Stimulated activated naive CD8-positive, alpha-beta T cell treated with anti-CD3 and anti-CD28 coated beads, Interleukin-15, Interleukin-2, amounts not matched to agents 100 ng/mL and 50 ng/mL, for 24 hours (primary cell): ENCODE measurements around the gene USP46.

Experiments used
- H3K27ac Mint-ChIP-seq: one replicate; pipeline ENCODE4 v1.8.0; 2021; ENCODE audit warnings: mild to moderate bottlenecking, mixed read lengths
- H3K27me3 Mint-ChIP-seq: one replicate; pipeline ENCODE4 v1.8.0; 2021; ENCODE audit warnings: mixed read lengths
- H3K36me3 Mint-ChIP-seq: one replicate; pipeline ENCODE4 v1.8.0; 2021; ENCODE audit warnings: low read depth, mixed read lengths
- H3K4me1 Mint-ChIP-seq: one replicate; pipeline ENCODE4 v1.8.0; 2021; ENCODE audit warnings: low read depth, mixed read lengths
- H3K4me3 Mint-ChIP-seq: one replicate; pipeline ENCODE4 v1.8.0; 2021; ENCODE audit warnings: mild to moderate bottlenecking, mixed read lengths
- H3K9me3 Mint-ChIP-seq: one replicate; pipeline ENCODE4 v1.8.0; 2021; ENCODE audit warnings: mixed read lengths

The USP46 gene

GRCh38 chr4:52641854-52642563 lies 17.1 kb downstream of the USP46 start:
- Mint-ChIP-seq H3K9me3 (no peaks in the 10 kb centered on the region), H3K27ac (no peak overlapping the region), H3K4me1 (peaks cover 26% of the 10 kb centered on the region), H3K27me3 (no peaks in the 10 kb centered on the region), H3K4me3 (no peak overlapping the region), H3K36me3 (no peaks in the 10 kb centered on the region)

- H3K4me3 Mint-ChIP-seq, result no peak overlapping the region
- H3K4me1 Mint-ChIP-seq, result peaks cover 27% of the 10 kb centered on the region
- H3K27ac Mint-ChIP-seq, result no peak overlapping the region
- no peaks in the 10 kb centered on the region for H3K36me3 Mint-ChIP-seq
- H3K27me3 Mint-ChIP-seq, result no peaks in the 10 kb centered on the region
- H3K9me3 Mint-ChIP-seq, result no peaks in the 10 kb centered on the region
Measured at GRCh38 chr4:52640808-52641565, 18.1 kb downstream of the USP46 start.

GRCh38 chr4:52638717-52639116 lies 20.4 kb downstream of the USP46 start:
- H3K9me3 Mint-ChIP-seq, result no peaks in the 10 kb centered on the region
- no peak overlapping the region for H3K27ac Mint-ChIP-seq
- no peaks in the 10 kb centered on the region for H3K27me3 Mint-ChIP-seq
- H3K4me3 Mint-ChIP-seq, result no peak overlapping the region
- peaks cover 35% of the 10 kb centered on the region for H3K4me1 Mint-ChIP-seq
- no peaks in the 10 kb centered on the region for H3K36me3 Mint-ChIP-seq

- H3K27me3 Mint-ChIP-seq, result no peaks in the 10 kb centered on the region
- H3K27ac Mint-ChIP-seq, result no peak overlapping the region
- no peaks in the 10 kb centered on the region for H3K9me3 Mint-ChIP-seq
- no peak overlapping the region for H3K4me3 Mint-ChIP-seq
- H3K36me3 Mint-ChIP-seq, result no peaks in the 10 kb centered on the region
- H3K4me1 Mint-ChIP-seq, result peaks cover 31% of the 10 kb centered on the region
Measured at GRCh38 chr4:52637116-52637515, 22.0 kb downstream of the USP46 start.

GRCh38 chr4:52635560-52635959 lies 23.5 kb downstream of the USP46 start:
- Mint-ChIP-seq H3K36me3 (no peaks in the 10 kb centered on the region), H3K27me3 (no peaks in the 10 kb centered on the region), H3K9me3 (no peaks in the 10 kb centered on the region), H3K4me1 (peaks cover 19% of the 10 kb centered on the region), H3K27ac (no peak overlapping the region), H3K4me3 (no peak overlapping the region)

DNA sequence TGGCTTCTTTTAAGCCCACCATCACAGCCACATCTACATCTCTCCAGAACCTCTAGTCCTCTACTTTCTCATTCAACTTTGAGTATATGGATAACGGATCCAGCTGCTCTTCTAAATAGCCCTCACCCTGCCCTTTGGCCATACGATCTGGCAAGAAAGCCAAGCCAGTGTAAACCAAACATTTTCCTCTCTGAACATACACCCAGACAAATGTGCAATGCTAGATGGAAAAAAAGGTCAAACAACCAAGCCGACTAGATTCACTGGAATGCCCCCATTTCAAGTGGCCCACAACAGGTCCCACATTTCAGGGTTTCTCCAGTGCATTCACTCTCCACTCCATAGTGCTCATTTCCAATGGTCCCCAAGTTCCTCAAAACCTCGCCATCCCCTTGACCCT lies 24.0 kb downstream of the USP46 start:
- H3K4me1 Mint-ChIP-seq, result peaks cover 19% of the 10 kb centered on the region
- H3K27me3 Mint-ChIP-seq, result no peaks in the 10 kb centered on the region
- H3K36me3 Mint-ChIP-seq, result no peaks in the 10 kb centered on the region
- H3K9me3 Mint-ChIP-seq, result no peaks in the 10 kb centered on the region
- H3K4me3 Mint-ChIP-seq, result no peak overlapping the region
- H3K27ac Mint-ChIP-seq, result no peak overlapping the region

- peaks cover 17% of the 10 kb centered on the region for H3K4me1 Mint-ChIP-seq
- H3K4me3 Mint-ChIP-seq, result no peak overlapping the region
- no peak overlapping the region for H3K27ac Mint-ChIP-seq
- H3K27me3 Mint-ChIP-seq, result no peaks in the 10 kb centered on the region
- H3K9me3 Mint-ChIP-seq, result no peaks in the 10 kb centered on the region
- no peaks in the 10 kb centered on the region for H3K36me3 Mint-ChIP-seq
Measured at GRCh38 chr4:52633846-52634245, 25.3 kb downstream of the USP46 start.

DNA sequence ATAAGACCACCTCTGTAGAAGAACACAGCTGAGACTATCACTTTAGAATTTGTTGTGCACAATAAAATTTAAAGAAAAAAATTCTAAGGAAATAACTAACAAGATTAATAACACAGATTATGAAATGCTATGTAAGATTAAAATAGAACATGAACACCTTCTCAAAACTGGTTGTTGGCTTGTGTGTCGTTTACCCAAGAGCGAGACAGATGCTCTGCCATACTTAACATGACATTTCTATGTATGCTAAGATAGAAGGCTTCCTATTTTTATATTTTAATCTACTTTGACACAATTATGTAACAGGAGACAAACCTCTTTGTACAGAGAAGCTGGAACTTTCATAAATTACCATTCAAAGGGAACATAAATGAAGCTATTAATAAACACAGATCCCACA lies 30.1 kb downstream of the USP46 start:
- no peak overlapping the region for H3K27ac Mint-ChIP-seq
- H3K9me3 Mint-ChIP-seq, result no peaks in the 10 kb centered on the region
- H3K4me1 Mint-ChIP-seq, result no peaks in the 10 kb centered on the region
- no peaks in the 10 kb centered on the region for H3K27me3 Mint-ChIP-seq
- H3K4me3 Mint-ChIP-seq, result no peak overlapping the region
- H3K36me3 Mint-ChIP-seq, result peaks cover 10% of the 10 kb centered on the region

DNA sequence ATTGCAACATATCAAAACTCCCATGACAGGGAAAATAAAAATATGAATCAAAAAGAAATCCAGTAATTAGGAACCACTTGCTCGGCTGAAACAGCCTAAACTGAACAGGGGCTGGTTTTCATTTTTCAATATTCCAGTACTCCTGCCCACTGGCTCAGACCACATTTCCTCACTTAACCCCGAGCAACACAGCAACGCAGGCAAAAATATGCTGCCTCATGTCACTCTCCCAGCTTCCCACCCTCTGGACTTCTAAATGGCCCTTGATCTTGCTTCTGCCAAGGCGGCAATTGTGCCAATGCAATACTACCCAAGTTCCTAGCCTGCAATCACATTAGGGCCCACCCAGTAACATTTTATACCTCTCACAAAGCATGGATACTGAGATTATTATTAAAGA lies 30.6 kb downstream of the USP46 start:
- H3K27ac Mint-ChIP-seq, result no peak overlapping the region
- no peak overlapping the region for H3K4me3 Mint-ChIP-seq
- no peaks in the 10 kb centered on the region for H3K4me1 Mint-ChIP-seq
- peaks cover 10% of the 10 kb centered on the region for H3K36me3 Mint-ChIP-seq
- no peaks in the 10 kb centered on the region for H3K9me3 Mint-ChIP-seq
- H3K27me3 Mint-ChIP-seq, result no peaks in the 10 kb centered on the region

DNA sequence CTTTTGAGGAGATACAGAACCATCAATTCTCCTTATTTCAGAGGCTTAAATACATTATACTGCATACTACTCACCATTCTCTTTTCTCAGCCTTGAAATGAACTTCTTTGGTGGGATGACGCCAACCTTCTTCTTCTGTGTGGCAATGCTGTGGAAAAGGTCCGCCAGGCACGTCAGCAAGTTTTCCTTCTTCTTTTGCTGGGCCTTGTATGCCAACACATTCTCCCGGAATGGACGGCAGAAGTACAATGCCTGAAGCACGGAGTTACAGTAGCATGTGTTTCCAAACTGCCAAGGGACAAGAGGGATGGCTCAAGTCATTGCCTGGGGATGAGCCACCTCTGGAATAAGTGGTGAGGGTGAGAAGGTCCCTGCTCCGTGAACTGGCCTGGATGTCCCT lies 31.2 kb downstream of the USP46 start:
- no peak overlapping the region for H3K27ac Mint-ChIP-seq
- no peak overlapping the region for H3K4me3 Mint-ChIP-seq
- peaks cover 12% of the 10 kb centered on the region for H3K36me3 Mint-ChIP-seq
- no peaks in the 10 kb centered on the region for H3K4me1 Mint-ChIP-seq
- no peaks in the 10 kb centered on the region for H3K9me3 Mint-ChIP-seq
- H3K27me3 Mint-ChIP-seq, result no peaks in the 10 kb centered on the region

DNA sequence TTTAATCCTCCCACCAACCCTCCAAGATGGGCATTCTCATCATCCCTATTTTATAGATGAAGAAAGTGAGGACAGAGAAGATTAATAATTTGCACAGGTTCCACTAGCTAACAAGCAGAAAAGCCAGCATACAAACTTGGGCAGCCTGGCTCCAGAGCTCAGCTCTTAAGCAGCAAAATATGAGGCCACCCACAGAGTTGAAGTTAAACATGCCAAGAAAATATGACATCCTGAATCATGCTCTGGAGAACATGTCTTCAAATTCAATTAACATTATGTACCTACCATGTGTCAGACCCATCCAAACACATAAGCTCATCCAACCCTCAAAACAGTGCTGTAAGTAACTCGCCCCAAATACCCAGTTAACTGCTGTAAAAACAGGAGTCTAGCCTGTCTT lies 33.9 kb downstream of the USP46 start:
- Mint-ChIP-seq H3K27me3 (no peaks in the 10 kb centered on the region), H3K4me1 (no peaks in the 10 kb centered on the region), H3K27ac (no peak overlapping the region), H3K9me3 (no peaks in the 10 kb centered on the region), H3K4me3 (no peak overlapping the region), H3K36me3 (peaks cover 14% of the 10 kb centered on the region)

DNA sequence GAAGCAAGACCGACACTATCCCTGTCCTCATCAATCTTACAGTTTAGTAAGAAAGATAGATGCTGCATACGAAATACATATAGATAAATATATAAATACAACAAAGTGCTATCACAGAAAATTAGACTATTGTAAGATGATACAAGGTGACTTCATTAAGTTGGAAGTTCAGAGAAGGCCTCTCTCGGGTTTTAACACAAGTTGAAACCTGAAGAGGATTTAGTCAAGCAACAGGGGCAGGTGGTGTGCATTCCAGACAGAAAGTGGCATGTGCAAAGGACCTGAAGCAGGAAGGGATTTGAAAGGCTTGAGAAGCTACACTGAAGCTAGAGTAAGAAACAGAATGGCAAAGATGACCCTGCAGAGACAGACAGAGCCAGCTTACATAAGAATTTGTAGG lies 36.5 kb downstream of the USP46 start:
- Mint-ChIP-seq H3K36me3 (peaks cover 9% of the 10 kb centered on the region), H3K4me1 (peaks cover 2% of the 10 kb centered on the region)

DNA sequence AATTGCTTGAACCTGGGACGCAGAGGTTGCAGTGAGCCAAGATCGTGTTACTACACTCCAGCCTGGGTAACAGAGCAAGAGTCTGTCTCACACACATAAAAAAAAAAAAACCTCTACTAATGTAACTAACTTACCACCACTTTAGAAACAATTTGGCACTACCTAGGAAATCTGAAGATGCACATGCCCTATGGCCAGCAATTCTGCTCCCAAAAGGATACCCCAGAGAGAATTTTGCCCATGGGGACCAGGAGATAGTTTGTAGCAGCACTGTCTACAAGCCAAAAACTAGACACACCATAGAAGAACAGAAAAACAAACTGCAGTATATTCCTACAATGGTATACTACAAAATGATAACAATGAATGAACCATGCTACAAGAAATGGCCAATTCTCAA lies 37.5 kb downstream of the USP46 start:
- no peaks in the 10 kb centered on the region for H3K27me3 Mint-ChIP-seq
- no peak overlapping the region for H3K4me3 Mint-ChIP-seq
- H3K9me3 Mint-ChIP-seq, result no peaks in the 10 kb centered on the region
- H3K36me3 Mint-ChIP-seq, result peaks cover 9% of the 10 kb centered on the region
- no peak overlapping the region for H3K27ac Mint-ChIP-seq
- H3K4me1 Mint-ChIP-seq, result peaks cover 5% of the 10 kb centered on the region

More for the DNA sequence above, 36.5 kb downstream of the USP46 start:
- Mint-ChIP-seq H3K27ac (no peak overlapping the region), H3K4me3 (no peak overlapping the region), H3K27me3 (no peaks in the 10 kb centered on the region), H3K9me3 (no peaks in the 10 kb centered on the region)

- Mint-ChIP-seq H3K9me3 (no peaks in the 10 kb centered on the region), H3K27me3 (no peaks in the 10 kb centered on the region), H3K4me1 (peaks cover 5% of the 10 kb centered on the region), H3K36me3 (peaks cover 4% of the 10 kb centered on the region), H3K4me3 (no peak overlapping the region), H3K27ac (no peak overlapping the region)
Measured at GRCh38 chr4:52619591-52619931, 39.5 kb downstream of the USP46 start.

- no peak overlapping the region for H3K4me3 Mint-ChIP-seq
- H3K27me3 Mint-ChIP-seq, result no peaks in the 10 kb centered on the region
- peaks cover 5% of the 10 kb centered on the region for H3K4me1 Mint-ChIP-seq
- H3K27ac Mint-ChIP-seq, result no peak overlapping the region
- peaks cover 4% of the 10 kb centered on the region for H3K36me3 Mint-ChIP-seq
- no peaks in the 10 kb centered on the region for H3K9me3 Mint-ChIP-seq
Measured at GRCh38 chr4:52618795-52619590, 40.1 kb downstream of the USP46 start.
